ENCODE data around the gene GAL3ST1.

GRCh38 chr22:30516273-30516672 is 58.2 kb downstream of the GAL3ST1 start:
- TF ChIP-seq EZH2 (IDR thresholded peaks at IDR 0.05; ENCODE audit: borderline replicate concordance, low read depth, low read length, severe bottlenecking): no peak
- TF ChIP-seq, protein P1, sequence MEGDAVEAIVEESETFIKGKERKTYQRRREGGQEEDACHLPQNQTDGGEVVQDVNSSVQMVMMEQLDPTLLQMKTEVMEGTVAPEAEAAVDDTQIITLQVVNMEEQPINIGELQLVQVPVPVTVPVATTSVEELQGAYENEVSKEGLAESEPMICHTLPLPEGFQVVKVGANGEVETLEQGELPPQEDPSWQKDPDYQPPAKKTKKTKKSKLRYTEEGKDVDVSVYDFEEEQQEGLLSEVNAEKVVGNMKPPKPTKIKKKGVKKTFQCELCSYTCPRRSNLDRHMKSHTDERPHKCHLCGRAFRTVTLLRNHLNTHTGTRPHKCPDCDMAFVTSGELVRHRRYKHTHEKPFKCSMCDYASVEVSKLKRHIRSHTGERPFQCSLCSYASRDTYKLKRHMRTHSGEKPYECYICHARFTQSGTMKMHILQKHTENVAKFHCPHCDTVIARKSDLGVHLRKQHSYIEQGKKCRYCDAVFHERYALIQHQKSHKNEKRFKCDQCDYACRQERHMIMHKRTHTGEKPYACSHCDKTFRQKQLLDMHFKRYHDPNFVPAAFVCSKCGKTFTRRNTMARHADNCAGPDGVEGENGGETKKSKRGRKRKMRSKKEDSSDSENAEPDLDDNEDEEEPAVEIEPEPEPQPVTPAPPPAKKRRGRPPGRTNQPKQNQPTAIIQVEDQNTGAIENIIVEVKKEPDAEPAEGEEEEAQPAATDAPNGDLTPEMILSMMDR (IDR thresholded peaks at IDR 0.05; ENCODE audit: borderline replicate concordance, extremely low read depth, low read length, poor library complexity, severe bottlenecking): no peak
